Peyer's patch (tissue), 4 donors: ENCODE data around the gene HOXB5. TPM values are rescaled to one million over a fixed set of nuclear protein-coding genes. Genes with fewer than 3 reads are reported as not detected.
A peak's percentile ranks its signal among the peaks of the same experiment; 100 is the strongest.

ENCODE experiments used
- DNase-seq, 3 donors: peaks; one replicate each; pipeline ENCODE4 v3.0.0-alpha.2; 2017 to 2019
- H3K27ac ChIP-seq, 4 donors: fragments of 200-600 bp; sonication (generic); one replicate each; pipeline ENCODE4 v1.5.1; 2016 to 2019
- H3K27me3 ChIP-seq, 2 donors: fragments of 200-600 bp; sonication (generic); one replicate each; pipeline ENCODE4 v1.5.1; 2019
- H3K36me3 ChIP-seq, 3 donors: fragments of 200-600 bp; sonication (generic); one replicate each; pipeline ENCODE4 v1.5.1; 2016 to 2019
- H3K4me1 ChIP-seq, 4 donors: fragments of 200-600 bp; sonication (generic); one replicate each; pipeline ENCODE4 v1.5.1; 2016 to 2019
- H3K4me3 ChIP-seq, 4 donors: fragments of 200-600 bp; sonication (generic); 1 replicate in 3 of 4; 2 replicates in 1 of 4; pipeline ENCODE4 v1.5.1; 2016 to 2019; ENCODE audit warnings: mild to moderate bottlenecking in 1 of 4
- H3K9me3 ChIP-seq, 4 donors: fragments of 200-600 bp; sonication (generic); one replicate each; pipeline ENCODE4 v1.5.1; 2016 to 2019; ENCODE audit warnings: mild to moderate bottlenecking in 1 of 4
- CTCF ChIP-seq, 6 experiments: fragments of 450-650 bp in 4 of 6; fragments of 200-600 bp in 2 of 6; sonication (generic) in 1 of 6; IDR thresholded peaks; one replicate each; pipeline ENCODE4 v1.5.1; 2017 to 2019; ENCODE audit warnings: antibody characterized with exemption in 6 of 6, mild to moderate bottlenecking in 3 of 6, moderate library complexity in 1 of 6
- POLR2A ChIP-seq, 2 donors: fragments of 450-650 bp; IDR thresholded peaks; one replicate each; pipeline ENCODE4 v1.5.1; 2017; ENCODE audit warnings: antibody characterized with exemption in 2 of 2, mild to moderate bottlenecking in 2 of 2, moderate library complexity in 2 of 2
- total RNA-seq, 4 donors: library from RNA; depleted of rRNA; stranded (reverse); fragments of >200 nt; gene quantifications; one replicate each; pipeline ENCODE4 v1.1.0, GENCODE V29; 2016

HOXB5 gene
- total RNA-seq, 4 donors from 2014 or later = 7.7 to 22.5 (median 15.0) TPM

- TF ChIP-seq CTCF (IDR thresholded peaks at IDR 0.05) (no peak), POLR2A (IDR thresholded peaks at IDR 0.05) (no peak)
- Histone ChIP-seq H3K27me3 (no peaks in the 10 kb centered on the region), H3K4me1 (peaks cover 0 to 89% (median 2%) of the 10 kb centered on the region in 4 donors), H3K9me3 (no peaks in the 10 kb centered on the region), H3K4me3 (no peak overlapping the region), H3K27ac (peak overlapping the region; percentile 6 to 96 (median 58)), H3K36me3 (no peaks in the 10 kb centered on the region)
- no peak for DNase-seq
Observed at GRCh38 chr17:48559840-48560817, 33.5 kb downstream of the HOXB5 start.

- no peak for DNase-seq
- no peak overlapping the region for H3K4me3 ChIP-seq
Observed at GRCh38 chr17:48559122-48559839, 34.3 kb downstream of the HOXB5 start.

GRCh38 chr17:48558831-48559121 is 34.8 kb downstream of the HOXB5 start:
- H3K4me3 ChIP-seq = no peak overlapping the region
- TF ChIP-seq CTCF (IDR thresholded peaks at IDR 0.05) (no peak), POLR2A (IDR thresholded peaks at IDR 0.05) (no peak)
- H3K27ac ChIP-seq = peak overlapping the region in 3 of 4 donors; percentile 6 to 96 (median 68)

More at GRCh38 chr17:48559122-48559839, 34.3 kb downstream of the HOXB5 start:
- Histone ChIP-seq H3K4me1 (peaks cover 0 to 91% (median 2%) of the 10 kb centered on the region in 4 donors), H3K27ac (peak overlapping the region; percentile 6 to 96 (median 58)), H3K36me3 (no peaks in the 10 kb centered on the region), H3K27me3 (no peaks in the 10 kb centered on the region), H3K9me3 (no peaks in the 10 kb centered on the region)
- TF ChIP-seq CTCF (IDR thresholded peaks at IDR 0.05) (no peak), POLR2A (IDR thresholded peaks at IDR 0.05) (no peak)

GRCh38 chr17:48558057-48558830 is 35.3 kb downstream of the HOXB5 start:
- H3K27ac ChIP-seq = peak overlapping the region in 2 of 4 donors; percentile 68 to 96
- no peak for DNase-seq
- H3K4me3 ChIP-seq = no peak overlapping the region
- no peaks in the 10 kb centered on the region for H3K27me3 ChIP-seq
- H3K9me3 ChIP-seq = no peaks in the 10 kb centered on the region
- H3K36me3 ChIP-seq = no peaks in the 10 kb centered on the region
- TF ChIP-seq POLR2A (IDR thresholded peaks at IDR 0.05) = no peak
- H3K4me1 ChIP-seq = peaks cover 0 to 84% (median 2%) of the 10 kb centered on the region in 4 donors

More at GRCh38 chr17:48558831-48559121, 34.8 kb downstream of the HOXB5 start:
- H3K9me3 ChIP-seq = no peaks in the 10 kb centered on the region
- no peaks in the 10 kb centered on the region for H3K27me3 ChIP-seq
- no peaks in the 10 kb centered on the region for H3K36me3 ChIP-seq
- DNase-seq = no peak
- peaks cover 0 to 88% (median 2%) of the 10 kb centered on the region in 4 donors for H3K4me1 ChIP-seq

GRCh38 chr17:48556576-48557401 is 36.8 kb downstream of the HOXB5 start:
- H3K4me1 ChIP-seq = peaks cover 0 to 81% (median 2%) of the 10 kb centered on the region in 4 donors
- DNase-seq = no peak
- peak overlapping the region; percentile 33 to 96 (median 48) for H3K27ac ChIP-seq
- no peak overlapping the region for H3K4me3 ChIP-seq
- no peaks in the 10 kb centered on the region for H3K9me3 ChIP-seq
- no peak for TF ChIP-seq POLR2A (IDR thresholded peaks at IDR 0.05)
- TF ChIP-seq CTCF (IDR thresholded peaks at IDR 0.05) = no peak
- H3K27me3 ChIP-seq = no peaks in the 10 kb centered on the region
- H3K36me3 ChIP-seq = peaks cover 0 to 3% (median 0%) of the 10 kb centered on the region in 3 donors
